Measurements from ENCODE around the gene BBS7. TPM values are rescaled to one million over a fixed set of nuclear protein-coding genes. Genes with fewer than 3 reads are reported as not detected.

The BBS7 gene
- total RNA-seq, 1 donor from 2014 or later: 9.4 TPM

DNA sequence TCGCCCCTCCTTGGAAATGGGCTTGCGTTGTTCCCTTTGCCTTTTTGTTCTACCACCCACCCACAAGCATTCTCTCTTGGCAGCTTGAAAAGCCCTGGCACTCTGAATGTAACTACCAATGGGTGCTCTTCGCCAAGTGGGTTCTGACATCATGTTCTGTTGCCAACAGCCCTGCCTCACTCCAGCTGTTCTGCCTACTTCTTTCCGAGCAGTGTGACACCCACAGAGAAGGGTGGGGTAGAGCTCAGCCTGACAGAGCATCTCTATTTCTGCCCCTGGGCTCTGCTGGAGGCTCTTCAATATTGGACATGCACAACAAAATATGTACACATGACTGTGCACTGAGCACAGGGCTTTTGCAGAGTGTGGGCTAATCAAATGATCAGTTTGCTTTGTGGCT, 84.8 kb downstream of the BBS7 start:
- H3K4me3 ChIP-seq (ENCODE audit: low read length in 3 of 3): no peak overlapping the region
- peaks cover 0 to 4% (median 0%) of the 10 kb centered on the region in 3 donors for H3K9me3 ChIP-seq (ENCODE audit: control insufficient read depth in 3 of 3, low read length in 3 of 3)
- H3K4me1 ChIP-seq (ENCODE audit: control insufficient read depth in 3 of 3, insufficient read depth in 3 of 3, low read length in 3 of 3): no peaks in the 10 kb centered on the region
- no peak overlapping the region for H3K27ac ChIP-seq (ENCODE audit: low read depth, low read length)
- H3K27me3 ChIP-seq (ENCODE audit: control insufficient read depth in 3 of 3, insufficient read depth in 3 of 3, low read length in 3 of 3): peaks cover 0 to 2% (median 0%) of the 10 kb centered on the region in 3 donors
- no peaks in the 10 kb centered on the region for H3K36me3 ChIP-seq (ENCODE audit: control insufficient read depth in 3 of 3, insufficient read depth in 3 of 3, low read length in 3 of 3)
- no peak overlapping the region for H3K9ac ChIP-seq (ENCODE audit: low read depth in 1 of 3, low read length in 3 of 3)

DNA sequence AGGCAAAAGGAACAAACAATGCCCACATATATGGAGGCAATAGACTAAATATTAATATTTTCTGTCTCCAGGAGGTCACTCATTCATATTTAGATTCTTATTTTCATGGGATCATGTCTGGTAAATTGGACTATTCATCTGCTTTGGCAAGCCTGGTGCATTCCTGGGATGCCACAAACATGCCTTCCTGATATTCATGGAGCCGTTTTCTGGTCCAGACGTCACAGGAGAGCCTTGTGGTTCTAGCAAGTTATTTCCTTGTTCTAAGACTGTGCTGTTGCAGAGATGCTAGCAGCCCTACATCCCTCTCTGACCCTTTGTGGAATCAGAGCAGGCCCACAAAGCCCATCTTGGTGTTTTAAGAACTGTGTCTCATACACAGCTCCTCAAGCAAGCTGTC, 85.3 kb downstream of the BBS7 start:
- Histone ChIP-seq H3K4me3 (ENCODE audit: low read length in 3 of 3) (no peak overlapping the region), H3K4me1 (ENCODE audit: control insufficient read depth in 3 of 3, insufficient read depth in 3 of 3, low read length in 3 of 3) (no peaks in the 10 kb centered on the region), H3K9me3 (ENCODE audit: control insufficient read depth in 3 of 3, low read length in 3 of 3) (peaks cover 0 to 4% (median 0%) of the 10 kb centered on the region in 3 donors), H3K27me3 (ENCODE audit: control insufficient read depth in 3 of 3, insufficient read depth in 3 of 3, low read length in 3 of 3) (peaks cover 0 to 2% (median 0%) of the 10 kb centered on the region in 3 donors), H3K27ac (ENCODE audit: low read depth, low read length) (no peak overlapping the region), H3K36me3 (ENCODE audit: control insufficient read depth in 3 of 3, insufficient read depth in 3 of 3, low read length in 3 of 3) (no peaks in the 10 kb centered on the region), H3K9ac (ENCODE audit: low read depth in 1 of 3, low read length in 3 of 3) (no peak overlapping the region)

DNA sequence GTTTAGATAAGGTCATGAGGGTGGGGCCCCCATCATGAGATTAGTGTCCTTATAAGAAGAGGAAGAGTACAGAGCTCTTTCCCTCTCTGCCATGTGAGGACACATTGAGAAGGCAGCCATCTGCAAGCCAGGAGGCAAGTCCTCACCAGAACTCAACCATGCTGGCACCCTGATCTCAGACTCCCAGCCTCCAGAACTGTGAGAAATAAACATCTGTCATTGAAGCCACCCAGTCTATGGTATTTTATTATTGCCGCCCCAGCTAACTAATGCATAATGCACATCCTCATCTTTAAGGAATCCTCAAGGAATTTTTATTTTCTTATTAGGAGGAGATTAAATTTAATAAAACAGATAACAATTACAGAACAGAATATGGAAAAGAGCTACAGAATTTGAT, 85.9 kb downstream of the BBS7 start:
- Histone ChIP-seq H3K4me1 (ENCODE audit: control insufficient read depth in 3 of 3, insufficient read depth in 3 of 3, low read length in 3 of 3) (no peaks in the 10 kb centered on the region), H3K4me3 (ENCODE audit: low read length in 3 of 3) (no peak overlapping the region), H3K27ac (ENCODE audit: low read depth, low read length) (no peak overlapping the region), H3K36me3 (ENCODE audit: control insufficient read depth in 3 of 3, insufficient read depth in 3 of 3, low read length in 3 of 3) (no peaks in the 10 kb centered on the region), H3K27me3 (ENCODE audit: control insufficient read depth in 3 of 3, insufficient read depth in 3 of 3, low read length in 3 of 3) (peaks cover 0 to 2% (median 0%) of the 10 kb centered on the region in 3 donors), H3K9me3 (ENCODE audit: control insufficient read depth in 3 of 3, low read length in 3 of 3) (peaks cover 0 to 4% (median 0%) of the 10 kb centered on the region in 3 donors), H3K9ac (ENCODE audit: low read depth in 1 of 3, low read length in 3 of 3) (no peak overlapping the region)

DNA sequence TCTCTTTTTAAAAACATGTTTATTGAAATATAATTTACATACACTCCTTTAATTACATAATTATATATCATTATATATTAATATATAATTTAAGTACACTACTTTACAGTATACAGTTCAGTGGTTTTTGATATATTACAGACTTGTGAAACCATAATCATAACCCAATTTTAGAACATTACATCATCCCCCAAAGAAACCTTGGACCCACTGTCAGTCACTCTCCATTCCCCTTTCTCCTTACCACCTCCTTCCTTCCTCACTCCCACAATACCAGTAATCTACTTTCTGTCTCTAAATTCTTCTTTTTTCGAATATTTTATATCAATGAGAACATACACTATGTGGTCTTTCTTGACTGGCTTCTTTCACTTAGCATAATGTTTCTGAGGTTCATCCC, 87.1 kb downstream of the BBS7 start:
- Histone ChIP-seq H3K36me3 (ENCODE audit: control insufficient read depth in 3 of 3, insufficient read depth in 3 of 3, low read length in 3 of 3) (no peaks in the 10 kb centered on the region), H3K9ac (ENCODE audit: low read depth in 1 of 3, low read length in 3 of 3) (no peak overlapping the region), H3K27me3 (ENCODE audit: control insufficient read depth in 3 of 3, insufficient read depth in 3 of 3, low read length in 3 of 3) (peaks cover 0 to 3% (median 0%) of the 10 kb centered on the region in 3 donors), H3K27ac (ENCODE audit: low read depth, low read length) (no peak overlapping the region), H3K9me3 (ENCODE audit: control insufficient read depth in 3 of 3, low read length in 3 of 3) (peaks cover 0 to 4% (median 0%) of the 10 kb centered on the region in 3 donors), H3K4me3 (ENCODE audit: low read length in 3 of 3) (no peak overlapping the region), H3K4me1 (ENCODE audit: control insufficient read depth in 3 of 3, insufficient read depth in 3 of 3, low read length in 3 of 3) (no peaks in the 10 kb centered on the region)

DNA sequence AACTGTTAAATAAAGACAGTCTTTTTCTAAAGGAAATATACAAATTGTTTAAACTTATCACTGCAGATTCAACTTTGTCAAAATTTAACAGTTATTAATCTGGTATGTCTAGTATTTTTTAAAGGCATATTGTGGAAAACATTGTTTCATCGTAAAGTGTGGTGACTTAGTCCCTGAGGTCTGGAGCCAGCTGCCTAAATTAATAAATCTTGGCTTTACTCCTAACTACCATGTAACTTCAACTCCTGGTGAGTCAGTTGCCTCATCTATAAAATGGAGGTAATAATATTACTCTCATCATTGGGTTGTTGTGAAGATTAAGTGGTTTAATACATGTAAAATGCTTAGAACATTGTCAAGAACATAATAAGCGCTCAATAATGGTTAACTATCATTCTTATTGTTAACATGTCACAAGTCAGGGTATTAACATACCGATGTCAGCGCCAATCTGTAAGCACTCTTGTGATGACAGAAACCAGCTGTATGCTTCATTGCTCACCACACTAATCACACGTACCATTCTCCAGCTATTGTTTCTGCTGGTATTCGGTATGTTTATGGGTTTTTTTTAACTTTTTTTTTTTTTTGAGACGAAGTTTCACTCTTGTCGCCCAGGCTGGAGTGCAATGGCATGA, 91.2 kb downstream of the BBS7 start:
- no peak overlapping the region for H3K4me3 ChIP-seq (ENCODE audit: low read length in 3 of 3)
- H3K27ac ChIP-seq (ENCODE audit: low read depth, low read length): no peak overlapping the region
- H3K36me3 ChIP-seq (ENCODE audit: control insufficient read depth in 3 of 3, insufficient read depth in 3 of 3, low read length in 3 of 3): no peaks in the 10 kb centered on the region
- peaks cover 0 to 3% (median 0%) of the 10 kb centered on the region in 3 donors for H3K27me3 ChIP-seq (ENCODE audit: control insufficient read depth in 3 of 3, insufficient read depth in 3 of 3, low read length in 3 of 3)
- no peaks in the 10 kb centered on the region for H3K9me3 ChIP-seq (ENCODE audit: control insufficient read depth in 3 of 3, low read length in 3 of 3)
- no peak overlapping the region for H3K9ac ChIP-seq (ENCODE audit: low read depth in 1 of 3, low read length in 3 of 3)
- H3K4me1 ChIP-seq (ENCODE audit: control insufficient read depth in 3 of 3, insufficient read depth in 3 of 3, low read length in 3 of 3): no peaks in the 10 kb centered on the region

DNA sequence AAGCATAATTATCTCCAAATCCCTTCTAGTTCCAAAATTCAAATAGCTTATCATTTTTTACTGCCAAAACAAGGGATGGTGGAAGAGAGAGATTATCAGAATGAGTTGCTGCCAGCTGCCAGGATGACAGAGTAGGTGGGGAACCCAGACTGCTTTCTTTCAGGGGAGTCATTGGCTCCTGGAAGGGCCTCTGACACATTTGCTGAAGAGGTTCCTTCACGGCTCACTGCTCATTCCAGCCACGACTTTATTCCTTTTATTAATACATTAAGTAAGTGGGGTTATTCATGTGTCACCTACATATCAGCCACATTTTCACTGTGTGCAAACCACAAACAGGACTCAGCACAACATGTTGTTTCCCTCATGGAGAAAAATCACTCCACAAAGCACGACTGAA, 92.6 kb downstream of the BBS7 start:
- no peaks in the 10 kb centered on the region for H3K9me3 ChIP-seq (ENCODE audit: control insufficient read depth in 3 of 3, low read length in 3 of 3)
- no peak overlapping the region for H3K27ac ChIP-seq (ENCODE audit: low read depth, low read length)
- no peaks in the 10 kb centered on the region for H3K4me1 ChIP-seq (ENCODE audit: control insufficient read depth in 3 of 3, insufficient read depth in 3 of 3, low read length in 3 of 3)
- H3K9ac ChIP-seq (ENCODE audit: low read depth in 1 of 3, low read length in 3 of 3): no peak overlapping the region
- H3K27me3 ChIP-seq (ENCODE audit: control insufficient read depth in 3 of 3, insufficient read depth in 3 of 3, low read length in 3 of 3): peaks cover 0 to 3% (median 0%) of the 10 kb centered on the region in 3 donors
- no peaks in the 10 kb centered on the region for H3K36me3 ChIP-seq (ENCODE audit: control insufficient read depth in 3 of 3, insufficient read depth in 3 of 3, low read length in 3 of 3)
- H3K4me3 ChIP-seq (ENCODE audit: low read length in 3 of 3): no peak overlapping the region

DNA sequence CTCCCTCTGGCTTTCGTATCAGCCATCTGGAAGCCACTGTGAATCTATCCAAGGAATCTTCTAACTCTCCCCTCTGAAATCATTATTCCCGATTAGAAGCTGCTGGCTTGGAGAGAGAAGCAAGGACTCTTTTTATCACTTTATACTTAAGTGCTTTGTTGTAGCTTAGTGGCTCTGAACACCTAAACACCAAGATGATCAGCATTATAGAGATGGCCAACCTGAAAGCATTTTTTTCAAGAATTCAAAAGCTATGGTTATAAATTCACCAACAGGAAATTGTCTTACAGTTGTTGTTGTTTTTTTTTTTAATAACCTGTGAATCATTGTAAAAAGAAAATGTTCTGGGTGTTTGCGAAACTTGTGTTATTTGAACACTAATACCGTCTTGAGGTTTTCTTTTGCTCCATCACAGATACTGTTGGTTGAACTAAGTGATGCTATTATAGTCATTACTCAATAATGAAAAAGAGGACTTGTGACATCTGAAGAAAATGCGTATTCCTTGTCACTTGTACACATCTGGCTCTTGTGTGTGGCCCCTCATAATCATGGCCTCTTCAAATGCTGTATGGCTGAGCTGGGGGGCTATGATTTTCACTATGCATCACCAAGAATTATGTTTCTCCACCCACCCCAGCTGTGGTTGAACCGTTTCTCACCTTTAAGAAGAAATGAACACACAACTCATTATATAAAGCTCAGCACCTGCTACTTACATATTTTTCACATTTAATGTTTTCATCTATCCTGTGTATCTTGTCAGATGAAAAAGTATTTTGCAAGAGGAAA, 93.5 kb downstream of the BBS7 start:
- H3K9ac ChIP-seq (ENCODE audit: low read depth in 1 of 3, low read length in 3 of 3): no peak overlapping the region

More for the DNA sequence above, 93.5 kb downstream of the BBS7 start:
- Histone ChIP-seq H3K27me3 (ENCODE audit: control insufficient read depth in 3 of 3, insufficient read depth in 3 of 3, low read length in 3 of 3) (peaks cover 0 to 6% (median 0%) of the 10 kb centered on the region in 3 donors), H3K4me3 (ENCODE audit: low read length in 3 of 3) (no peak overlapping the region), H3K27ac (ENCODE audit: low read depth, low read length) (no peak overlapping the region), H3K9me3 (ENCODE audit: control insufficient read depth in 3 of 3, low read length in 3 of 3) (no peaks in the 10 kb centered on the region), H3K36me3 (ENCODE audit: control insufficient read depth in 3 of 3, insufficient read depth in 3 of 3, low read length in 3 of 3) (no peaks in the 10 kb centered on the region), H3K4me1 (ENCODE audit: control insufficient read depth in 3 of 3, insufficient read depth in 3 of 3, low read length in 3 of 3) (no peaks in the 10 kb centered on the region)

Other genes with a start within 250 kb of the BBS7 start
- 193 TPM for gene ANXA5, start 173.5 kb downstream of the BBS7 start, total RNA-seq
- gene SMIM43, start 105.3 kb downstream of the BBS7 start, total RNA-seq: 2.6 TPM
- gene EXOSC9, start 69.2 kb downstream of the BBS7 start, total RNA-seq: 25.1 TPM
- gene CCNA2, start 46.6 kb downstream of the BBS7 start, total RNA-seq: 8.9 TPM
- 0.52 TPM for gene TRPC3, start 81.6 kb upstream of the BBS7 start, total RNA-seq